DND-41 (cell line): ENCODE results near the gene REEP2.

Source experiments
- CTCF ChIP-seq: IDR thresholded peaks from 2 replicates; pipeline ENCODE4 v1.5.1; 2012; ENCODE audit warnings: borderline replicate concordance, low read length, moderate library complexity, mild to moderate bottlenecking; ENCODE audit not compliant: poor library complexity, severe bottlenecking; ENCODE audit errors: extremely low read depth
- EZH2 ChIP-seq: IDR thresholded peaks from 3 replicates; pipeline ENCODE4 v1.6.1; 2012; ENCODE audit warnings: borderline replicate concordance, low read depth, mild to moderate bottlenecking, moderate library complexity, low read length, inconsistent platforms; ENCODE audit not compliant: severe bottlenecking

GRCh38 chr5:138469540-138470321 lies 30.9 kb downstream of the REEP2 start:
- TF ChIP-seq CTCF (no peak), EZH2 (no peak)
